ENCODE measurements around the gene KREMEN2.
"Not testable (repeated sequence)": the region's sequence is repeated elsewhere in the genome, so short reads cannot be mapped to it uniquely, and the experiment has no call there.

The KREMEN2 gene

DNA sequence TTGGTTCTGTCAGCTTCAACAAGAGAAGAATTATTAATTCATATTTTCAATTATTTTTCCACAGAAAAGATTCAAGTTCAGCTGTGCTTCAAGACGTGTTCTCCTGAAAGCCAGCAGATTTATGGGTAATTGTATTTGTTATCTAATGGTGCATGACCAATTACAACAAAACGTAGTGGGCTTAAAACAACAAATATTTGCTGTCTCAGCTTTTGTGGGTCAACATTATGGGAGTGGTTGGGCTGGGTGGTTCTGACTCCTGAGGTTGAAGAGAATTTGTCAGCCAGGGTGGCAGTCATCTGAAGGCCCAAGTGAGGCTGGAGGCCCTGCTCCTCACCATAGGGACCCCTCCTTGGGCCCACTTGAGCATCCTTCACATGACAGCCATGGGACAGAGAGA is 24.1 kb upstream of the KREMEN2 start:
- Histone ChIP-seq H3K27me3 (ENCODE audit: control insufficient read depth, insufficient read depth, low read length) (no peaks in the 10 kb centered on the region), H3K36me3 (ENCODE audit: control insufficient read depth, insufficient read depth, low read length) (peaks cover 9% of the 10 kb centered on the region; the same call in 1 of the 2 replicates), H3K4me3 (ENCODE audit: low read length) (no peak overlapping the region), H3K4me1 (ENCODE audit: control insufficient read depth, insufficient read depth, low read length) (peaks cover 6% of the 10 kb centered on the region), H3K9me3 (ENCODE audit: control insufficient read depth, insufficient read depth, low read length) (no peaks in the 10 kb centered on the region), H3K27ac (ENCODE audit: low read length) (no peak overlapping the region)
- no CpG with 5 or more reads among the region's 2 CpGs for WGBS (ENCODE audit: insufficient coverage, insufficient read length)
- DNase-seq (ENCODE audit: low read depth, low spot score) = no peak

- Histone ChIP-seq H3K36me3 (ENCODE audit: control insufficient read depth, insufficient read depth, low read length) (peaks cover 3% of the 10 kb centered on the region; the same call in 1 of the 2 replicates), H3K4me1 (ENCODE audit: control insufficient read depth, insufficient read depth, low read length) (no peaks in the 10 kb centered on the region), H3K4me3 (ENCODE audit: low read length) (no peak overlapping the region), H3K9me3 (ENCODE audit: control insufficient read depth, insufficient read depth, low read length) (no peaks in the 10 kb centered on the region), H3K27ac (ENCODE audit: low read length) (no peak overlapping the region), H3K27me3 (ENCODE audit: control insufficient read depth, insufficient read depth, low read length) (no peaks in the 10 kb centered on the region)
- no peak for DNase-seq (ENCODE audit: low read depth, low spot score)
- no CpG with 5 or more reads among the region's 4 CpGs for WGBS (ENCODE audit: insufficient coverage, insufficient read length)
Measured at GRCh38 chr16:2942045-2942444, 22.0 kb upstream of the KREMEN2 start.

- not testable (repeated sequence) for H3K27me3 ChIP-seq (ENCODE audit: control insufficient read depth, insufficient read depth, low read length); H3K27ac ChIP-seq (ENCODE audit: low read length); DNase-seq (ENCODE audit: low read depth, low spot score); H3K9me3 ChIP-seq (ENCODE audit: control insufficient read depth, insufficient read depth, low read length); H3K4me1 ChIP-seq (ENCODE audit: control insufficient read depth, insufficient read depth, low read length); H3K36me3 ChIP-seq (ENCODE audit: control insufficient read depth, insufficient read depth, low read length); H3K4me3 ChIP-seq (ENCODE audit: low read length)
- WGBS (ENCODE audit: insufficient coverage, insufficient read length) = no CpG with 5 or more reads among the region's 12 CpGs
Measured at GRCh38 chr16:2943716-2944115, 20.4 kb upstream of the KREMEN2 start.

GRCh38 chr16:2946649-2947048 is 17.4 kb upstream of the KREMEN2 start:
- H3K27ac ChIP-seq (ENCODE audit: low read length) = no peak overlapping the region
- no peaks in the 10 kb centered on the region for H3K36me3 ChIP-seq (ENCODE audit: control insufficient read depth, insufficient read depth, low read length)
- no peaks in the 10 kb centered on the region for H3K4me1 ChIP-seq (ENCODE audit: control insufficient read depth, insufficient read depth, low read length)
- no peak overlapping the region for H3K4me3 ChIP-seq (ENCODE audit: low read length)
- no CpG with 5 or more reads among the region's 4 CpGs for WGBS (ENCODE audit: insufficient coverage, insufficient read length)
- no peaks in the 10 kb centered on the region for H3K9me3 ChIP-seq (ENCODE audit: control insufficient read depth, insufficient read depth, low read length)
- H3K27me3 ChIP-seq (ENCODE audit: control insufficient read depth, insufficient read depth, low read length) = no peaks in the 10 kb centered on the region
- DNase-seq (ENCODE audit: low read depth, low spot score) = no peak

GRCh38 chr16:2948807-2949704 is 15.0 kb upstream of the KREMEN2 start:
- no CpG with 5 or more reads among the region's 36 CpGs for WGBS (ENCODE audit: insufficient coverage, insufficient read length)
- no peaks in the 10 kb centered on the region for H3K36me3 ChIP-seq (ENCODE audit: control insufficient read depth, insufficient read depth, low read length)

DNA sequence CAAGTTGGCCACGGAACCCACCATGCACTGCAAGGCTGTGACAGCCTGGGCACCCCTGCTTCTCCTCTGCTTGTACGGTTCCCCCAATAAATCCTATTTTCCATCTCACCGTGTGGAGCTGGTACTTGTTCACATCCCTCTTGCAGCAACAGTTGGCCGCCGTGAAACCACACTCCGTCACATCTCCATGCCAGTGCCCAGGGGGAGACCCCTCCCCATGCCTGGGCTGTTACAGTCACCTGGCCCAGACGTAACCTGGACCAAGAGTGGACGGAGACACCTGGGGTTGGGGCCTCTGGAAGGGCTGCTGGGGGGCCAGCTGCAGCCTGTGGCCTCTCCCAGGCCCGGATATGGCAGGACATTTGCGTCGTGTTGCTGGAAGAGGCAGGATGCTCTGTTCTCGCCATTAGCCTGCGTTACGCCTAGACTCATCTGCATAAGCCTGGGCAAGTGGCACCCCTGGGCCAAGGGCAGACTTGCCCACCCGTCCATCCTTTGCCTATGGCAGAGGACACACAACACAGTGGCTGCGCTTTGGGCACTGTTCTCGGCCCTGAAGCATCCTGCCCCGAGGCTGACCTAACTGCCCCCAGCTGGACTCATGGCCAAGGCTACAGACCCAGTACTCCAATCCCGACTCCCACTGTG is 14.2 kb upstream of the KREMEN2 start:
- no peaks in the 10 kb centered on the region for H3K27me3 ChIP-seq (ENCODE audit: control insufficient read depth, insufficient read depth, low read length)
- whole genome bisulfite sequencing (ENCODE audit: insufficient coverage, insufficient read length) = no CpG with 5 or more reads among the region's 19 CpGs
- H3K27ac ChIP-seq (ENCODE audit: low read length) = no peak overlapping the region
- no peaks in the 10 kb centered on the region for H3K9me3 ChIP-seq (ENCODE audit: control insufficient read depth, insufficient read depth, low read length)
- H3K36me3 ChIP-seq (ENCODE audit: control insufficient read depth, insufficient read depth, low read length) = no peaks in the 10 kb centered on the region
- no peak for DNase-seq (ENCODE audit: low read depth, low spot score)
- no peak overlapping the region for H3K4me3 ChIP-seq (ENCODE audit: low read length)
- 0 out of 2 replicates have a peak, but pooled peaks cover 3% of the 10 kb centered on the region for H3K4me1 ChIP-seq (ENCODE audit: control insufficient read depth, insufficient read depth, low read length)

More at GRCh38 chr16:2948807-2949704, 15.0 kb upstream of the KREMEN2 start:
- Histone ChIP-seq H3K9me3 (ENCODE audit: control insufficient read depth, insufficient read depth, low read length) (no peaks in the 10 kb centered on the region), H3K27me3 (ENCODE audit: control insufficient read depth, insufficient read depth, low read length) (no peaks in the 10 kb centered on the region), H3K4me1 (ENCODE audit: control insufficient read depth, insufficient read depth, low read length) (0 out of 2 replicates have a peak, but pooled peaks cover under 1% of the 10 kb centered on the region), H3K4me3 (ENCODE audit: low read length) (no peak overlapping the region), H3K27ac (ENCODE audit: low read length) (no peak overlapping the region)
- no peak for DNase-seq (ENCODE audit: low read depth, low spot score)

DNA sequence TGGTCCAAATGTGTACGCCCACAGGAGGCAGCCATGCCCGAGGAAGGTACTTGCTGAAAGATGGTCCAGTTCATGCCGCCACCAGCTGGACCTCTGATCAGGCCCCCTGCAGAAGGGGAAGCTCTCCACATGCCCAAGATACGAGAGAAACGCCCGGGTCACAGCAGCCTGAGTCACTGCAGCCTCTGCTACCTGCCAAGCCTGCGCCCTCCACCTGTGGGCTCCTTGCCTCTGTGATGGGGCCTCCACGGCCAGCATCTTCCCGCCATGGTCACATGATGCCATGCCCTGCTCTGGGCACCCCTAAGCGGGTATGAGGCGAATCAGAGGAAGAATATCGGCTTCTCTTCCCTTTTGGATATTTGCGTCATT is 13.7 kb upstream of the KREMEN2 start:
- Histone ChIP-seq H3K4me1 (ENCODE audit: control insufficient read depth, insufficient read depth, low read length) (peaks cover 5% of the 10 kb centered on the region; the same call in 1 of the 2 replicates), H3K4me3 (ENCODE audit: low read length) (no peak overlapping the region), H3K9me3 (ENCODE audit: control insufficient read depth, insufficient read depth, low read length) (no peaks in the 10 kb centered on the region), H3K27me3 (ENCODE audit: control insufficient read depth, insufficient read depth, low read length) (no peaks in the 10 kb centered on the region), H3K36me3 (ENCODE audit: control insufficient read depth, insufficient read depth, low read length) (no peaks in the 10 kb centered on the region), H3K27ac (ENCODE audit: low read length) (no peak overlapping the region)
- DNase-seq (ENCODE audit: low read depth, low spot score) = no peak
- no CpG with 5 or more reads among the region's 13 CpGs for WGBS (ENCODE audit: insufficient coverage, insufficient read length)

DNA sequence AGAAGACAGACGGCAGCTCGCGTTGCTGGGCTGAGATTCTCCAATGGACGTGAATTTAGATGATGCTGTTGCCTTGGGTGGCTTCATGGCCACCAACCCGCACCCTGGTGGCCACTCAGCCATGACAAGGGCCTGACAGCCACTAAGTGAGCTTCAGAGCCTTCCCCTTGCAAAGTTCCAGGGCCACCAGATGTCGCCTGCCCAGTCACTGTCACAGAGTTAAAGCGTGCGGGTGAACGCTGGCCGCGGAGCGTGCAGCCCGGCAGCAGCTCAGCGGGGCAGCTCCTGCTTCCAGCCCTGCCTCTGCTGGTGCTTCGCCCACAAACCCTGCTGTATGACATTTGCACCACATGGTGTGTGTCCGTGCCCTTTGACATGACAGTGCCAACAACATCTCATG is 13.3 kb upstream of the KREMEN2 start:
- H3K4me3 ChIP-seq (ENCODE audit: low read length) = no peak overlapping the region
- no peaks in the 10 kb centered on the region for H3K9me3 ChIP-seq (ENCODE audit: control insufficient read depth, insufficient read depth, low read length)
- WGBS (ENCODE audit: insufficient coverage, insufficient read length) = no CpG with 5 or more reads among the region's 16 CpGs
- peaks cover 8% of the 10 kb centered on the region for H3K4me1 ChIP-seq (ENCODE audit: control insufficient read depth, insufficient read depth, low read length)
- H3K27ac ChIP-seq (ENCODE audit: low read length) = no peak overlapping the region
- H3K27me3 ChIP-seq (ENCODE audit: control insufficient read depth, insufficient read depth, low read length) = no peaks in the 10 kb centered on the region
- no peaks in the 10 kb centered on the region for H3K36me3 ChIP-seq (ENCODE audit: control insufficient read depth, insufficient read depth, low read length)
- no peak for DNase-seq (ENCODE audit: low read depth, low spot score)

DNA sequence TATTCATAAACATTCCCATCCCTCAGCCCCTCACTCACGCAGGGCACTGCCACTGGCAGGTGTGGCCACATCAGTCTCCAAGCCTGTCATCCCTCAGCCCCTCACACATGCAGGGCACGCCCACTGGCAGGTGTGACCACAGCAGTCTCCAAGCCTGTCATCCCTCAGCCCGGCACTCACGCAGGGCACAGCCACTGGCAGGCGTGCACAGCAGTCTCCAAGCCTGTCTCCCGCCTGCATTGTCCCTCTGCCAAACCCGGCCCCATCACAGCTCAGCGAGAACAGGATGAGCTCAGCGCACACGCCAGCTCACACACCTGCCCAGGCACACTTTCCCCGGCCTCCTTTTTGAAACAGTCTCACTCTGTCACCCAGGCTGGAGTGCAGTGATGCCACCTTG is 11.4 kb upstream of the KREMEN2 start:
- no peaks in the 10 kb centered on the region for H3K36me3 ChIP-seq (ENCODE audit: control insufficient read depth, insufficient read depth, low read length)
- no peak overlapping the region for H3K4me3 ChIP-seq (ENCODE audit: low read length)
- H3K27ac ChIP-seq (ENCODE audit: low read length) = no peak overlapping the region
- peaks cover 15% of the 10 kb centered on the region for H3K4me1 ChIP-seq (ENCODE audit: control insufficient read depth, insufficient read depth, low read length)
- WGBS (ENCODE audit: insufficient coverage, insufficient read length) = no CpG with 5 or more reads among the region's 11 CpGs
- H3K27me3 ChIP-seq (ENCODE audit: control insufficient read depth, insufficient read depth, low read length) = no peaks in the 10 kb centered on the region
- DNase-seq (ENCODE audit: low read depth, low spot score) = no peak
- H3K9me3 ChIP-seq (ENCODE audit: control insufficient read depth, insufficient read depth, low read length) = no peaks in the 10 kb centered on the region

DNA sequence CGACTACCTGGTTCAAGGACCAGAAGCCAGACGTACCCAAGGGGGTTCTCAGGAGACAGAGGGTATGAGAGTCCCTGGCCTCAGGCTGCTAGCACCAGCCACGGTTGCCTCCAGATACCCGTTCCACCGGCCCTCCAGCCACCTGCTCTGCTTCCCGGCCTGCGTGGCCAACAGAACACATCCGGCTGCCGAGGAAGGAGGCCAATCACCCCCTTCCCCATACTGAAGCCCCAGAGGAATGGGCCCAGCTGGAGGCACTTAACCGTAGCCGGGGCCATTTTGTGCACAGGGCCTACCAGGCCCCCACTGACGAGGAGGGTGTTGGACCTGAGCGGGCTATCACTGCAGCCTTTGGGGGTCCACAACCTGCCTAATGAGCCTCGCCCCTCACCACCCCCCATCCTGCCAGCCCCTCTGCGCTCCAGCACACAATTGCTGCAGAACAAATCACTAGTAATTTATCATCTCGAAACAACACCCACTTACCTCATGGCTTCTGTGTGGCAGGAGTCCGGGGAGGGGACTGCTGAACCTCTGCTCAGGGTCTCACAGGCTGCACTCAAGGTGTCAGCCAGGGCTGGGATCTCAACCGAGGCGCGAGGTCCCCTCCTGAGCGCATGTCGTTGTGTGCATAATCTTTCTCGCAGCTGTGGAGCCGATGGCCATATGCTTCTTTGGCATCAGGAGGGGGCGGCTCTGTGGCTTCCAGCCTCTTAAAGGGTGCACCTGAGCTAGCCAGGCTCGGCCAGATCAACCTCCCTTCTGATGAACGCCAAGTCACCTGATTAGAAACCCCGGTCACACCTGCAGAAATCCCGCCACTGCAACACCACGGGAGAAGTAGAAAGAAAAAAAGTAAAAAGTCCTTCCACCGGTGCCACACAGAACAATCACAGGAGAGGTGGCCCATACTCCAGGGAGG is 10.1 kb upstream of the KREMEN2 start:
- Histone ChIP-seq H3K9me3 (ENCODE audit: control insufficient read depth, insufficient read depth, low read length) (no peaks in the 10 kb centered on the region), H3K4me3 (ENCODE audit: low read length) (no peak overlapping the region), H3K4me1 (ENCODE audit: control insufficient read depth, insufficient read depth, low read length) (peaks cover 15% of the 10 kb centered on the region), H3K27me3 (ENCODE audit: control insufficient read depth, insufficient read depth, low read length) (no peaks in the 10 kb centered on the region), H3K36me3 (ENCODE audit: control insufficient read depth, insufficient read depth, low read length) (no peaks in the 10 kb centered on the region), H3K27ac (ENCODE audit: low read length) (no peak overlapping the region)
- WGBS (ENCODE audit: insufficient coverage, insufficient read length) = no CpG with 5 or more reads among the region's 31 CpGs
- DNase-seq (ENCODE audit: low read depth, low spot score) = no peak

Data from iPS DF 6.9 (cell line).